ENCODE measurements around the gene LRRC17. TPM values are rescaled to one million over a fixed set of nuclear protein-coding genes. Genes with fewer than 3 reads are reported as not detected.
"Not testable (repeated sequence)": the region's sequence is repeated elsewhere in the genome, so short reads cannot be mapped to it uniquely, and the experiment has no call there.

LRRC17 gene
- total RNA-seq, 2 experiments from 2014 or later = not detected

- Histone ChIP-seq H3K4me3 (ENCODE audit: low read depth, low read length, poor library complexity, severe bottlenecking) (no peak overlapping the region), H3K27ac (ENCODE audit: low read depth, low read length, poor library complexity, severe bottlenecking) (no peak overlapping the region), H3K4me1 (ENCODE audit: insufficient read depth, low read length, poor library complexity, severe bottlenecking) (no peaks in the 10 kb centered on the region), H3K79me2 (ENCODE audit: insufficient read depth, low read depth, low read length) (no peaks in the 10 kb centered on the region), H3K9me2 (ENCODE audit: insufficient read depth, low read length) (no peaks in the 10 kb centered on the region), H2AFZ (ENCODE audit: low read length) (no peak overlapping the region), H4K20me1 (ENCODE audit: insufficient read depth, low read length) (no peaks in the 10 kb centered on the region), H3K4me2 (ENCODE audit: low read length) (no peak overlapping the region), H3K9me3 (ENCODE audit: low read length) (no peaks in the 10 kb centered on the region), H3K36me3 (ENCODE audit: insufficient read depth, low read length) (no peaks in the 10 kb centered on the region)
- ChIA-PET POLR2A (no interaction called here), CTCF (ENCODE audit: unreplicated experiment) (no interaction called here)
- TF ChIP-seq CTCF (conservative IDR thresholded peaks at IDR 0.05; ENCODE audit: low read length) (no peak), EZH2phosphoT487 (IDR thresholded peaks at IDR 0.05; ENCODE audit: borderline replicate concordance, low read depth, low read length) (no peak)
- intact Hi-C loops (cut with micrococcal nuclease; ENCODE audit: unreplicated experiment) = no loop called here
- DNase-seq (ENCODE audit: low spot score) = no peak
- BruUV-seq (replicated peaks) = no TSS peak
Observed at GRCh38 chr7:102976493-102976892, 63.7 kb downstream of the LRRC17 start.

GRCh38 chr7:102977586-102977985, 64.8 kb downstream of the LRRC17 start:
- H3K9me3 ChIP-seq (ENCODE audit: low read length); H3K9me2 ChIP-seq (ENCODE audit: insufficient read depth, low read length); H3K27ac ChIP-seq (ENCODE audit: low read depth, low read length, poor library complexity, severe bottlenecking); BruUV-seq (replicated peaks); H2AFZ ChIP-seq (ENCODE audit: low read length); intact Hi-C loops (cut with micrococcal nuclease; ENCODE audit: unreplicated experiment); CTCF ChIA-PET (ENCODE audit: unreplicated experiment); H3K4me2 ChIP-seq (ENCODE audit: low read length); H3K4me3 ChIP-seq (ENCODE audit: low read depth, low read length, poor library complexity, severe bottlenecking); H4K20me1 ChIP-seq (ENCODE audit: insufficient read depth, low read length); H3K36me3 ChIP-seq (ENCODE audit: insufficient read depth, low read length); H3K4me1 ChIP-seq (ENCODE audit: insufficient read depth, low read length, poor library complexity, severe bottlenecking); DNase-seq (ENCODE audit: low spot score); POLR2A ChIA-PET; H3K79me2 ChIP-seq (ENCODE audit: insufficient read depth, low read depth, low read length): not testable (repeated sequence)

- no peak for TF ChIP-seq CTCF (conservative IDR thresholded peaks at IDR 0.05; ENCODE audit: low read length)
- TF ChIP-seq EZH2phosphoT487 (IDR thresholded peaks at IDR 0.05; ENCODE audit: borderline replicate concordance, low read depth, low read length) = no peak
- H3K9me2 ChIP-seq (ENCODE audit: insufficient read depth, low read length) = no peaks in the 10 kb centered on the region
- H3K79me2 ChIP-seq (ENCODE audit: insufficient read depth, low read depth, low read length) = no peaks in the 10 kb centered on the region
- H4K20me1 ChIP-seq (ENCODE audit: insufficient read depth, low read length) = no peaks in the 10 kb centered on the region
- intact Hi-C loops (cut with micrococcal nuclease; ENCODE audit: unreplicated experiment) = no loop called here
- no peaks in the 10 kb centered on the region for H3K9me3 ChIP-seq (ENCODE audit: low read length)
- H2AFZ ChIP-seq (ENCODE audit: low read length) = no peak overlapping the region
- H3K36me3 ChIP-seq (ENCODE audit: insufficient read depth, low read length) = no peaks in the 10 kb centered on the region
- no peak for DNase-seq (ENCODE audit: low spot score)
- H3K4me1 ChIP-seq (ENCODE audit: insufficient read depth, low read length, poor library complexity, severe bottlenecking) = no peaks in the 10 kb centered on the region
- ChIA-PET POLR2A (no interaction called here), CTCF (ENCODE audit: unreplicated experiment) (no interaction called here)
- H3K4me3 ChIP-seq (ENCODE audit: low read depth, low read length, poor library complexity, severe bottlenecking) = no peak overlapping the region
- no peak overlapping the region for H3K4me2 ChIP-seq (ENCODE audit: low read length)
- no TSS peak for BruUV-seq (replicated peaks)
- H3K27ac ChIP-seq (ENCODE audit: low read depth, low read length, poor library complexity, severe bottlenecking) = no peak overlapping the region
Observed at GRCh38 chr7:102978284-102978683, 65.5 kb downstream of the LRRC17 start.

Data from OCI-LY7 (cell line).